ENCODE results near the gene S100PBP. TPM values are rescaled to one million over a fixed set of nuclear protein-coding genes. Genes with fewer than 3 reads are reported as not detected.
A peak's percentile ranks its signal among the peaks of the same experiment; 100 is the strongest.

Gene S100PBP
- total RNA-seq, 1 experiment from 2014 or later = 50.1 TPM

DNA sequence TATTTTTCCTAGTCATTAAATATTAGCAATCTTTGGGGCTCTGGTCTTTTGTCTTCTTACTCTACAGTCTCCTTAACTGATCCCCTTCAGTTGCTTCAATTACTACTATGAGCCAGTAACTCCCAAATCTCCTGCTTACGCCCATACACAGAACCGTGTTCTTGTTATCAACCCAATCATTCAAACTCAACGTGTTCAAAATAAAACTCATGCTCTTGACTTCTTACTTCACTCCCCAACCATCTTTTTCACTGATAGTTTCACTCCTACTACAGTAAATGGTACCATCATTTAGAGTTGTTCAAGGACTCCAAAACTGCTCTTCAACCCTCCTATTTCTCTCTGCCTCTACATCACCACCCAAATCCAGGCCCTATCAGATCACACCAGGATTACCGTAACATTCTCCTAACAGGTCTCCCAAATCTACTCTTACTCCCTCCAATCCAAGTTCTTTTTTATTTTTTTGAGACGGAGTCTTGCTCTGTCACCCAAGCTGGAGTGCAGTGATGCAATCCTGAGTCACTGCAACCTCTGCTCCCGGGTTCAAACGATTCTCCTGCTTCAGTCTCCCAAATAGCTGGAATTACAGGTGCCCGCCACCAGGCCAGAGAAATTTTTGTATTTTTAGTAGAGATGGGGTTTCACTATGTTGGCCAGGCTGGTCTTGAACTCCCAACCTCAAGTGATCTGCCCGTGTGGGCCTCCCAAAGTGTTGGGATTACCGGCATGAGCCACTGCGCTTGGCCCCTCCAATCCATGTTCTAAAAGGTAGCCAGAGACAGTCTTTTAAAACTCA, 3.3 kb upstream of the S100PBP start:
- Histone ChIP-seq H3K79me2 (ENCODE audit: insufficient read depth, low read length) (peaks cover 42% of the 10 kb centered on the region; the same call in 1 of the 2 replicates), H2BK15ac (ENCODE audit: low read depth, low read length) (no peak overlapping the region), H2BK5ac (ENCODE audit: insufficient read length, low read length) (no peak overlapping the region), H4K20me1 (ENCODE audit: control insufficient read depth, insufficient read depth, insufficient read length) (no peaks in the 10 kb centered on the region), H2AK5ac (ENCODE audit: insufficient read length, low read length) (no peak overlapping the region), H4K8ac (replicated peaks; ENCODE audit: insufficient read length, low read depth, low read length) (no peak overlapping the region), H3K18ac (ENCODE audit: insufficient read length, low read depth, low read length) (no peak overlapping the region), H3K23ac (ENCODE audit: insufficient read length, low read depth, low read length) (no peak overlapping the region), H3K27me3 (ENCODE audit: insufficient read depth, low read length) (no peaks in the 10 kb centered on the region), H3T11ph (ENCODE audit: low read length) (no peak overlapping the region), H3K4ac (ENCODE audit: low read depth, low read length) (no peak overlapping the region), H3K9me3 (ENCODE audit: control insufficient read depth, low read depth, low read length) (no peaks in the 10 kb centered on the region), H3K27ac (ENCODE audit: insufficient read length, low read depth, low read length) (no peak overlapping the region), H2BK12ac (ENCODE audit: insufficient read length, low read depth, low read length) (no peak overlapping the region), H3K56ac (ENCODE audit: insufficient read length, low read depth, low read length) (no peak overlapping the region), H3K14ac (ENCODE audit: insufficient read depth, low read length) (no peak overlapping the region), H2BK20ac (ENCODE audit: low read depth, low read length, poor library complexity, severe bottlenecking) (no peak overlapping the region), H3K4me1 (ENCODE audit: insufficient read depth, low read length) (peaks cover 2% of the 10 kb centered on the region; the same call in 1 of the 2 replicates), H3K9ac (ENCODE audit: extremely low read depth, insufficient read length, low read length) (no peak overlapping the region), H3K4me2 (ENCODE audit: insufficient read depth, insufficient read length, low read length) (no peak overlapping the region), H4K91ac (ENCODE audit: insufficient read length, low read depth, low read length) (no peak overlapping the region), H4K5ac (ENCODE audit: insufficient read length, low read depth, low read length) (no peak overlapping the region), H2AFZ (ENCODE audit: low read length) (no peak overlapping the region), H2BK120ac (ENCODE audit: low read depth, low read length, poor library complexity, severe bottlenecking) (no peak overlapping the region), H3K79me1 (ENCODE audit: insufficient read depth, low read depth, low read length, poor library complexity, severe bottlenecking) (peaks cover 8% of the 10 kb centered on the region), H3K23me2 (ENCODE audit: insufficient read length, low read depth, low read length, poor library complexity, severe bottlenecking) (peaks cover 8% of the 10 kb centered on the region)
- DNase-seq = no peak
- Mint-ChIP-seq H3K36me3 (ENCODE audit: insufficient read depth in 1 of 3, low read depth in 3 of 3) (peaks cover 47 to 60% (median 51%) of the 10 kb centered on the region in 3 experiments), H3K27ac (peak overlapping the region in 2 of 3 experiments; percentile 29 to 56; a peak in 5 of 7 replicates), H3K4me3 (peak overlapping the region; percentile 49 to 87), H3K27me3 (ENCODE audit: low read depth) (no peaks in the 10 kb centered on the region), H3K4me1 (peaks cover 45 to 60% of the 10 kb centered on the region in 2 experiments), H3K9me3 (no peaks in the 10 kb centered on the region)
- no peak for TF ChIP-seq CTCF (conservative IDR thresholded peaks at IDR 0.05)
- 100% methylated on average over 1 of the region's 11 CpGs for WGBS (ENCODE audit: extremely low coverage, insufficient read length, low lambda C conversion rate)
